CD4-positive, alpha-beta T cell treated with Interleukin-15 for 4 hours (primary cell): ENCODE results near the gene PTBP3.
"Not testable (repeated sequence)": the region's sequence is repeated elsewhere in the genome, so short reads cannot be mapped to it uniquely, and the experiment has no call there.

Experiments used
- DNase-seq: peaks from one replicate; pipeline ENCODE4 v3.0.0-alpha.2; 2020; ENCODE audit warnings: low spot score

Gene PTBP3

DNA sequence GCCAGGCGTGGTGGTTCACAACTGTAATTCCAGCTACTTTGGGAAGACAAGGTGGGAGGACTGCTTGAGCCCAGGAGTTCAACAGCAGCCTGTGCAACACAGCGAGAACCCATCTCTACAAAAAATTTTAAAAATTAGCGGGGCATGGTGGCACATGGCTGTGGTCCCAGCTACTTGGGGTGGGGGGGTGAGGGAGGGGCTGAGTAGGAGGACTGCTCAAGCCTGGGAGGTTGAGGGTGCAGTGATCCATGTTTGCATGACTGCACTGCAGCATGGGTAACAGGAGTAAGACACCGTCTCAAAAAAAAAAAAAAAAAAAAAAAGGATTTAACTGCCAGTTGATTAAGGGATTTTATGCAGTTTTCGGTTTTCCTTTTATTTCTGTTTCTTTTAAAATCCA lies 65.0 kb downstream of the PTBP3 start:
- no peak for DNase-seq

DNA sequence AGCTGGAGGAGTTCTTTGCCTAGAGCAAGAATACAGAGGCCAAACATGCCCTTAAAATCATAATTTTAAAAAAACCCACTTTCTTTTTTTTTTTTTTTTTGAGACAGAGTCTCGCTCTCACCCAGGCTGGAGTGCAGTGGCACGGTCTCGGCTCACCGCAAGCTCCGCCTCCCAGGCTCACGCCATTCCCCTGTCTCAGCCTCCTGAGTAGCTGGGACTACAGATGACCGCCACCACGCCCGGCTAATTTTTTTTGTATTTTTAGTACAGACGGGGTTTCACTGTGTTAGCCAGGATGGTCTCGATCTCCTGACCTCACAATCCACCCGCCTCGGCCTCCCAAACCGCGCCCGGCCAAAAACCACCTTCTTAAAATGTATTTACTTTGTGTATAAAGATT lies 66.3 kb downstream of the PTBP3 start:
- DNase-seq: not testable (repeated sequence)

DNA sequence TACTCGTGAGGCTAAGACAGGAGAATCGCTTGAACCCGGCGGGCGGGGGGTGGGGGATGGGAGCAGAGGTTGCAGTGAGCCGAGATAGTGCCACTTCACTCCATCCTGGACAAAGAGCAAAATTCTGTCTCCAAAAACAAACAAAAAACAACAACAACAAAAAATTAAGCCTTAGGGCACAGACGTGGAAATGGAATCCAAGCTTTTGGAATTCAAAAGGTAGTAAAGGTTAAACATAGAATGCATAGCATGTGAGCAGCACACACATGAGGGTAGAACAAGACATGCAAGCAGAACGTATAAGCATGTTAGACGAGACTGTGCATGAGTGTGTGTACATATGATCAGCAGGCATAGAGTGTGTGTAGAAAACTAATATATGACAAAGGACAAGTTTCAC lies 68.0 kb downstream of the PTBP3 start:
- no peak for DNase-seq

DNA sequence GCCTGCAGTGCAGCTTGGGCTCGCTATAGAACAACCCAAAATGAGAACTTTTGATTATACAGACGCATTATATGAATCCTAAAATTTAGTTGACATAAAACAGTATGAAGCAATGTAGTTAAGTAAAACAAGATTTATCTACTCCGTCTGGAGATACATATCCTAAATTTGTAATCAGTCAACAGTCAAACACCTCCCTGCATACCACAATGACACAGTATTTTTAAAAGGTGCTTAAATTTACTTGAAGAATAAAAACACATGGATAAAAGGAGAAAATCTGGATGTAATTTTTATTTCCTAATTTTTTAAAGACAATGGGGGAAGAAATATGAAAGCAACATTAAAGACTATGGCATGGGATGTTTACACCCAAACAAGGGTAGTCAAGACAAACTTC lies 70.8 kb downstream of the PTBP3 start:
- no peak for DNase-seq

DNA sequence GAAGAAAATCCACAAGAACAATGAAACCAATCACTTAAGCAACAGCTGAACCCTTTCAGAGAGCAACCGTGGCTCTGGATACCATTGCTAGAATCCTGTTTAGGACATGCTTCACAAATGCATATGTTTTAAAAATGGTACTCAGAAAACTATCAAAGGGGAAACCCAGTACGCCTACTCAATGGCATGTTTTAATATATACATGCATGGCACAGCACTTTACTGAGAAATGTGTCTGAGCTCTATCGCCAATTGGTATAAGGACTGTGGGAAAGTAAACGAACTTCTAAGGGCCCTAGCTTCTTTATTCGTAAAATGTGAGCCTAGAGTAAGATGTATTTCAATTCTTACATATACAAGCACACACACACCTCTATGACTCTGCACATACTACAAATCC lies 72.3 kb downstream of the PTBP3 start:
- no peak for DNase-seq

DNA sequence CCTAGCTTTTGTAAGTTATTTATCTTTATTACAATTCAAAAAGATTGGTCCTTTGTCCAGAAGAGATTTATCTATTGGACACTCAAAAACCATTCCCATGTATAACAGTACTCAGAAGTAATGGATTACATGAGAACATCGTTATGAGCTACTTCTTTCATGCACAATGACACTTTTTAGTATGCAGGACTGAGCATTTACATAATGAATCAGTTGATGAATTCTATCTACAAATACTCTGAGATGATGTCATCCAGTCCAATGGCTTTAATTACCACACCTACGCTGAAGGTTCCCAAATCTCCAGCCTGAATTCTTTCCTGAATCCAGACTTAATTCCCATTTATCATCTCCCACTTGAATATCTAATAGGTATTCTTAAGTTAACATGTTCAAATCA lies 75.3 kb downstream of the PTBP3 start:
- no peak for DNase-seq

DNA sequence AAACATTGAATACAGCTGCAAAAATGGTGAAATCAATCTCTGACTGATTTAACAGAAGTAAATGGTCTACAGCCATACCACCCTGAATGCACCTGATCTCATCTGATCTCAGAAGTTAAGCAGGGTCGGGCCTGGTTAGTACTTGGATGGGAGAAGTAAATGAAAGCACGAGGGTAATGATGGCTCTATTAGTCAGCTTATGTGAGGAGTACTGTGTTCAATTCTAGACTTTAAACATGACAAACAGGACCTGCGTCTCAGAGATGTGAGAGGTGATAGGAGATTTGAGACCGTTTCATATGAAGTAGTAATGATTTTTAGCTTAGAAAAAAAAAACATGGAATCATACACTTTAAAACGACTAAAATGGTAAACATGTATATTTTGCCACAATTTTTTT lies 81.2 kb downstream of the PTBP3 start:
- no peak for DNase-seq

DNA sequence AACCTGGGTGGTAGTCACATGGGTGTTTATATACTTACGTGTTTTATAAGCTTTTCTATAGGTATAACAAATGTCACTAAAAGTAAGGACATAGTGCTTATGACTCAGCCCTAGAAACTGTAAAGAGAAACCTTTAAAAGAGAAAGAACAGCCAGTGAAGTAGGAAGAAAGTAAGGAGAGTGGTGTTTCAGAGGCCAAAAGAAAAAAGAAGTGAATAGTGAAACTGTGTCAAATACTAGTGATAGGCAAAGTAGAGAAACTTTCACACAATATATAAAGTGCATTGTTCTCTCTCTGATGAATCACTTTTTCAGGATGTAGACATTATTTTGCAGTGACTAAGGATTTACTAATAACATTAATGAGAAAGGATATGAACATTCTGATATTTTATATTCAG lies 84.1 kb downstream of the PTBP3 start:
- DNase-seq: no peak

DNA sequence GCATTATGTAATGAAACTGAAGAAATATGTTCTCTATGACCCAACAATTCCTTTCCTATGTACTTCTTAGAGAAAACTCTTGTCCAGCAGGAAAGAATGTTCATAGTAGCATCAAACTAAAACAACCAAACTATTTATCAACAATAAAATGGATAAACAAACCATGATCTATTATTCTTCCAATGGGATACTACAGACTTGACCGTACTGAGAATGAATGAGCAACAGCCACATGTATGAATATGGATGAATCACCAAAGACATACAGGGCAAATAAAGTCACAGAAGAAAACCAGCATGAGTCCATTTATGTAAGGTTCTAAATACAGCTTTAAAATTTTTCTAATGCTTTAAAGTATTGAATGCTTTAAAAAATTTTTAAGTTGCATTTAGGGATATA lies 84.7 kb downstream of the PTBP3 start:
- no peak for DNase-seq

DNA sequence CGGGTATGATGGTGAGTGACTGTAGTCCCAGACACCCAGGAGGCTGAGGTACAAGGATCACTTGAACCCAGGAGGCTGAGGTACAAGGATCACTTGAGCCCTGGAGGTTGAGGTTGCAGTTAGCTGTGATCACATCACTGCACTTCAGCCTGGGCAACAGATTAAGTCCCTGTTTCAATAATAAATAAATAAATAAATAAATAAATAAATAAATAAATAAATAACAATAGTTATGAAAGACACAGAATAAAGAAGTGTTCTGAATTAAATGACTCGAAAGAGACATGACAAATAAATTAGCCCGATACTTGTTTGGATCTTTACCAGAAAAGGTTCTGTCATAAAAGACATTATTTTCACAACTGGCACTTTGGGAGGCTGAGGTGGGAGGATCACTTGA lies 86.3 kb downstream of the PTBP3 start:
- no peak for DNase-seq

DNA sequence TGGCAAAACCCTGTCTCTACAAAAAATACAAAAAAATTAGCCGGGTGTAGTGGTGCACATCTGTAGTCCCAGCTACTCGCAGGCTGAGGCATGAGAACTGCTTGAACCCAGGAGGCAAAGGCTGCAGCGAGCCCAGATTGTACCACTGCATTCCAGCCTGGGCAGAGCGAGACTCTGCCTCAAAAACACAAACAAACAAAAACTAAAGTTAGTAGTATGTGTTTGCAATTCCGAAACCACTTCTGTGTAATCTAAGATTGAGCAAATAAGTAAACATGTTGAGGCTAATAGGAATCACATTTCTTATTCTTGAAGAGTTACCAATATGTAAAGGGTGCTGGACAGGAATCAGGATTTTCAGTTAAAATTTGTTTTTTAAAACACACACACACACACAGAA lies 88.3 kb downstream of the PTBP3 start:
- no peak for DNase-seq

DNA sequence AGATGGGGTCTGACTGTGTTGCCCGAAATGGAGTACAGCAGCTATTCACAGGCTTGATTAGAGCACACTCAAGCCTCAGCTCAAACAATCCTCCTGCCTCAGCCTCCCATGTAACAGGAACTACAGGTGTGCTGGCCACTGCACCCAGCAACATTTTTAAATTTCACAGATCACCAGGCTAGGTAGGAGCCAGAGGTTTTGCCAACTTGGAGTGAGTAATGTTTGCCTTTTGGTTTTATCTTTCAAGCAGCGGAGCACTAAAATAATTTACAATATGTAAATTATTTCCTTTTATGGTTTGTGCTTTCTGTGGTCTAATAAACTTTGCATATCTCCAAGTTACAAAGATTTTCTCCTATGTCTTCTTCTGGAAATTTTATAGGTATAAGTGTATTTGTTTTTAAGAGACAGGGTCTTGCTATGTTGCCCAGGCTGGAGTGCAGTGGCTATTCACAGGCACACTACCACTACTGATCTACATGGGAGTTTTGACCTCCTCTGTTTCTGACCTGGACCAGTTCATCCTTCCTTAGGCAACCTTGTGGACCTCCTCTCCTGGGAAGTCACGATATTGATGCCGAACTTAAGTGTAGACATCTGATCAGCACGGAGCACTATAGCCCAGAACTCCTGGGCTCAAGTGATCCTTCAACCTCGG lies 91.1 kb downstream of the PTBP3 start:
- no peak for DNase-seq

DNA sequence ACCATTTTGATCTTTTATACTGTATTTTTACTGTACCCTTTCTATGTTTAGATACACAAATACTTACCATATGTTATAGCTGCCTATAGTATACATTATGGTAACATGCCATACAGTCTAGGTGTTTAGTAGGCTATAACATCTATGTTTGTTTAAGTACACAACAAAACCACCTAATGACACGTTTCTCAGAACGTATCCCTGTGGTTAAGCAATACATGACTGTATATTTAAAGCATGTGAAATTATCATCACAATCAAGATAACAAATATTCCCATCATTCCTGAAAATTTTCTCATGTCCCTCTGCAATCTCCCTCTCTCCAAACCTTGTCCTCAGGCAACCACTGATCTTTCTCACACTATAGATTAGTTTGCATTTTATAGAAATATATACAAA lies 91.9 kb downstream of the PTBP3 start:
- DNase-seq: no peak

DNA sequence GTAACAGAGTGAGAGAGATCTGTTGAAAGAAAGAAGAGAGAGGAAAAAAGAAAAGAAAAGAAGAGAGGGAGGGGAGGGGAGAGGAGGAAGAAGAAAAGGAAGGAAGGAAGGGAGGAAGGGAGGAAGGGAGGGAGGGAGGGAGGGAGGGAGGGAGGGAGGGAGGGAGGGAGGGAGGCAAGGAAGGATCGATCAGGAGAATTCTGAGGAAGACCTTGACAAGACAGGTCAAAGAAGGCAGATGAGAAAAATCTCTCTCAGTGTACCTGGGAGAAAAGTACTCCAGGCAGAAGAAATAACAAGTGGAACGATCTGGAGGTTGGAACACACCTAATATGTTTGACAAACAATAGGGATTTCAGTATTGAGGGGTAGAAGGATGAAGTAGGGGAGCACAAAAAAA lies 93.7 kb downstream of the PTBP3 start:
- DNase-seq: no peak

DNA sequence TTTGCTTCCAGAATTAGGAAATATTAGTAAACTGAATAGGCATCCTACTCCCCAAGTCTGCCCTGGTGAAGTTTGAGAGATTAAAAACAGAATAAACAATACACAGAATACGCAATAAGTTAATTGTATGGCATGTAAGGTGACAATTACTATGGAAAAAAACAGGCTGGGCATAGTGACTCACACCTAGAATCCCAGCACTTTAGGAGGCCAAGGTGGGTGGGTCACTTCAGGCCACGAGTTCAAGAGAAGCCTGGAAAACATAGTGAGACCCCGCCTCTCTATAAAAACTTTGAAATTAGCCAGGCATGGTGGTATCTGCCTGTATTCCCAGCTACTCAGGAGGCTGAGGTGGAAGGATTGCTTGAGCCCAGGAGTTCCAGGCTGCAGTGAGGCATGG lies 94.1 kb downstream of the PTBP3 start:
- no peak for DNase-seq

DNA sequence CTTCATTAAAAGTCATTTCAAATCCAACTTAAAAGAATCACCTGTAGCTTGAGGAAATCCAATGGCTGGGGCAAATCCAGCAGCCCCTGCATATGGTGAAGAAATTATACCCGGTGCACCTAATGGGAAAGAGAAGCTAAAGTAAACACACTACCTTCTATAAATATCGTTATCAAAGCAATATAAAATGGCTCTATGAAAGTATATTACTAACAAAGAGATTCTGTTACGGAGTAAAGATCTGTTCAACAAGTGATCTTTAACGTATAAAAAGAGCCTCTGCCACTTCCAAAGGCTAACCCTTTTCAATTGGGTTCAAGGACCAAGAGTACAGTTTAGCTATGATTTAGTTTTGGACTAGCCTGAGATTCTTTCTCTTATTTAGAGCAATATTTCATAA lies 98.6 kb downstream of the PTBP3 start:
- DNase-seq: no peak

DNA sequence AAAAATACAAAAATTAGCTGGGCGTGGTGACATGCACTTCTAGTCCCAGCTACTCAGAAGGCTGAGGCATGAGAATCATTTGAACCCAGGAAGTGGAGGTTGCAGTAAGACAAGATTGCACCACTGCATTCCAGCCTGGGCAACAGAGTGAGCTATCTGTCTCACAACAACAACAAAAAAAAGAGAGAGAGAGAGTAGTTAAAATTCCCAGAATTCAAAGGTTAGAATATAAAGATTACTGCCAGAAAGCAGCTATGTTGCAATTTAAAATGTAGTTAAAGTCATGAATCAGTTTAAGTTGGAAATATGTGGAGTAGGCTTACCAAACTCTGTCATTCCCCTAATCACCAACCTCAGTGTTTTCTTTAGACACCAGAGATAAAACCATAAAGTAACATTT lies 99.7 kb downstream of the PTBP3 start:
- DNase-seq: no peak

DNA sequence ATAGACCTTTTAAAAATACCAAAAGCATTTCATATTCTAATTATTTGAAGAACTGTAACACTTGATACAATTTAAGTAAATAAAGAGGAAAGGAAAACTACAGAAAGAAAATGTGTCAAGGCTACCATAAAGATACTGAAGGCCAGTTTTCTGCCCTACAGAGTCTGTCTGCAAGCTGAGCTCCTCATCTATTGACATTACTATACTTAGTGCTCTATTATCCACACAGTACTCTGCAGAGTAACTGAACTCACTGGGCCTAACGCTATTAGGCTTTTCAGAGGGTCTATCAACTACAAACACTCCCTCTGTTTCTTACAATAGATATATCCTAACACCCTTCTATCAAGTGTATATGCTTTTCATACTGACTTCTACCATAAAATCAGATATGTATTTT lies 101.2 kb downstream of the PTBP3 start:
- no peak for DNase-seq

DNA sequence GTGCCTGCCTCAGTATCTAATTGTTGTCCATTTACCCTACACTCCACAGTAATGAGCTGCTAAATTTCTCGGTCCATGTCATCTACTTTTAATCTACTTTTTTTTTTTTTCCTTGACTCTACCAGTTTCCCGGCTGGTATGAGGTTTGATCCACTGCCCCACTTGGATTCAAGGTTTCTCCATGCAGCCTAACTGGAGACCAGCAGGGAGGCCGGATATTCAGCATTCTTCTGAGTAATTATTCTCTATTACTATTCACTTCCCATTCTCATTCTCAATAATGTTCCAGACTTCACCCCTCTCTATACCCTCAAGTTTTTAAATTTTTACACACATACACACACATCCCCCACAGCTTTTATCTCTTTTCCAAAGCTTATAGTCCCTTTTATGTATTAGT lies 107.3 kb downstream of the PTBP3 start:
- DNase-seq: no peak

DNA sequence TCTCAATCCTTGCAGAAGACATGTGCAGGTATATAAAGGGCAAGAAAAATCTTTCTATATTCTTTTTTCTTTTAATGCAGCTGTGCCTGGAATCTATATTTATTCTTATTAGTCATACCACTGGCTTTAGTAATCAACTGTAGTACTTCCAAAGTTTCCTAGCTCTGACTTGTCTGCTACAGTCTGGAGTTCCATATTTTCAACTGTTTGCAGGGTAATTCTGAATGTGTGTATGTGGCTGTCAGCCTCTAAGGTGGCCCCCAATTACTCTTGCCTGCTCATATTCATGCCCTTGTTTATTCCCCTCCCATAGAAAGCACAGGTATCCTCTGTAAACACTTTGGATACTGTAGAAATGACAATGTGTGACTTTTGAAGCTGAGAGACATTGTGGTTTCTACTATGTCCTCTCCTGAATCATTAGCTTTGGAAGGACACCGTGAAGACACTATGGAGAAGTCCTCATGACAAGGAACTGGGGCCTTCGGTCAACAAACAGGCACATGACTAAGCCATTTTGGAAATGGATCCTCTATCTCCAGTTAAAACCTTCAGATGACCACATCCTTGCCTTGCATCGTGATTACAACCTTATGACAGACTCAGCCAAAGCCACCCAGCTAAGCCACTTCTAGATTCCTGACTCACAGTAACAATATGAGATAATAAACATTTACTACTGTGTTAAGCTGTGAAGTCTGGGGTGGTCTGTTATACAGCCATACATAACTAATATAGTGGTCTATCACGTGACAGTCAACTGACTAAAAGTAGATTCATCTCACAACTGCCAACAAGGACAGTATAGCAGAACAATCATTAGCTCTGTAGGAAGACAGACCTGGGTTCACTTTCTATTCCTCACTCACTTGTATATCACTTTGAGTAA lies 108.8 kb downstream of the PTBP3 start:
- DNase-seq: no peak

DNA sequence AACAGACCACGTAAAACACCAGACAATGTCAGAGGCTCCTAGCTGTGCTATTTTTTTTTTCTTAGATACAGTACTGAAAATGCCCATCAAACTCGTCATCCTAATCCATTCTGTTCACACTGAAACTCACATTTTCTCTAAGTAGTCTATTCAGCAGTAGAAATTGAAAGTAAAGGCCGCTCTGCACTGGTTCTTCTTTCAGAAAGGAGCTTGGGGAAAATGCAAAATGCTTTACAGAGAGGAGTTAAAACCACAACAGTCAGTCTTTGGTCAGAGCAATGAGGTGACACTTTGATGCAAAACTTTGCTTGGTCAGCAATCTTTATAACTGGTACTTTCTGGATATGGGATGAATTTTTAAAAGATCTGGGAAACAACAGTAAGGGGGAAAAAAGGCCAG lies 114.5 kb downstream of the PTBP3 start:
- DNase-seq: peak; percentile 27

DNA sequence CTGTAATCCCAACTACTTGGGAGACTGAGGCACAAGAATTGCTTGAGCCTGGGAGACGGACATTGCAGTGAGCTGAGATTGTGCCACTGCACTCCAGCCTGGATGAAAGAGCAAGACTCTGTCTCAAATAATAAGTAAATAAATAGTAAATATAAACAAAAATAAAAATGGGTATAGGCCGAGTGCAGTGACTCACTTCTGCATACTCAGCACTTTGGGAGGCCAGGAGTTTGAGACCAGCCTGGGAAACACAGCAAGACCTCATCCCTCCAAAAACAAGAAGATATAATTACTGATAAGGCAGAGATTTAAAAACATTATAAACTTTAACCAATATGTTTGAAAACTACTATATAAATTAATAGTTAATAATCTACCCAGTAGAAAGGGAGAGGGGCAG lies 120.5 kb downstream of the PTBP3 start:
- DNase-seq: no peak

DNA sequence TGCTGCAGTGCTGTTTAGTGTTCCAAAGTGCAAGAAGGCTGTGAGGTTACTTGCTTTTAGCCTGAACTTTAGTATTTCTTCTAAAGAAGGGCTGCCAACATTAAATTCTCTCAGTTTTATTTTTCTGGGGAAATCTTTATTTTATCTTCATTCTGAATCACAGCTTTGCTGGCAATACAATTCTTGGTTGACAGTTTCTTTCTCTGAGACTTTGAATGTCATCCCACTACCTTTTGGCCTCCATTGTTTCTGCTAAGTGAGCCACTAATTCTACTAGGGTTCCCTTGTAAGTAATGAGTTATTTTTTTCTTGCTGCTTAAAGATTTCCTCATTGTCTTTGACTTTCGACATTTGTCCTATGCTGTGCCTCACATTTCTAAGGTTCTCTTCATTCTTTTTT lies 126.0 kb downstream of the PTBP3 start:
- DNase-seq: no peak

DNA sequence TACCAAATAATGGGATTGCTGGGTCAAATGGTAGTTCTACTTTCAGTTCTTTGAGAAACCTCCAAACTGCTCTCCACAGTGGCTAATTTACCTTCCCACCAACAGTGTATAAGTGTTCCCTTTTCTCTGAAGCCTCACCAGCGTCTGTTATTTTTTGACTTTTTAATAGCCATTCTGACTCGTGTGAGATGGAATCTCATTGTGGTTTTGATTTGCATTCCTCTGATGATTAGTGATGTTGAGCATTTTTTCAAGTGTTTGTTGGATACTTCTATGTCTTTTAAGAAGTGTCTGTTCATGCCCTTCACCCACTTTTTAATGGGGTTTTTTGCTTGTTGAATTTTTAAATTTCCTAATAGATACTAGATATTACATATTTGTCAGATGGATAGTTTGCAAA lies 129.9 kb downstream of the PTBP3 start:
- DNase-seq: no peak
